ENCODE data around the gene ZBTB16.

DNA sequence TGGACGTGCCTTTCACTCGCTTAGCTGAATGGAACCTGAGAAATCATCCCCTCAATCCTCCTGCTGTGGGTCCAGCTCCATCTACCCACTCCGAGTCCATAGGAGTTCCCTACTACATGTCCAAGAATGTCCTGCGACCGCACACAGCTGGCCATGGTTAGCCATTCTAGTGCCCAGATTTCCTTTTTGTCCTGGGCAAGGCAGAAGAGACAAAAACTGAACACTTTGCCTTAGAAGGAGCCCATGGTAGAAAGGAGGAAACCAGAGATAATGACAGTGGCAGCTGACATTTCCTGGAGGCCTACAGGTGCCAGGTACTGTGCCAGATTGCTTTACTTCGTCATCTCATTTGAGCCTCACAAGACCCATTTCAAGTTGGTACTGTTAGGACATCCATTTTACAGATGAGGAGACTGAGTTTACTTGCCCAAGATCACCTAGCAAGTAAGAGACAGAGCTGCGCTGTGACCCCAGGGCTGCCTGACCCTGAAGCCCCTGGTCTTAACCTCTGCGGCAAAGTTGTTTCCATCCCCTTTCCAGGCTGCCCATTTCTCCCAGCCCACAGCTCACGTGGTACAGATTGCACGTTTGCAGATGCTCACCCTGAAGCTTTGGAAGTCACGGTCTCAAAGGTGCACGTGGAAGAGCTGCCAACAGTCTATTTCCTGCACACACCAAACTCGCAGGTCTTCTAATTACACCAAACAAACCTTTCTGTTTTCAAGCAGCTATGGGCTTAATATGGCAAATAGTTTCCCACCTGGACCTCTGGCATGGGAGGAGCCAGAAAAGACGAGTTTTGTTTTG, 112.7 kb downstream of the ZBTB16 start:
- no peak for TF ChIP-seq MXI1 (IDR thresholded peaks at IDR 0.05; ENCODE audit: borderline replicate concordance, low read depth, low read length)
- TF ChIP-seq NPAS2 (CRISPR knock-in tag; IDR thresholded peaks at IDR 0.05; ENCODE audit: borderline replicate concordance): no peak
- no peak for TF ChIP-seq ZNF766 (CRISPR knock-in tag; IDR thresholded peaks at IDR 0.05; ENCODE audit: borderline replicate concordance)
- TF ChIP-seq, protein P1, sequence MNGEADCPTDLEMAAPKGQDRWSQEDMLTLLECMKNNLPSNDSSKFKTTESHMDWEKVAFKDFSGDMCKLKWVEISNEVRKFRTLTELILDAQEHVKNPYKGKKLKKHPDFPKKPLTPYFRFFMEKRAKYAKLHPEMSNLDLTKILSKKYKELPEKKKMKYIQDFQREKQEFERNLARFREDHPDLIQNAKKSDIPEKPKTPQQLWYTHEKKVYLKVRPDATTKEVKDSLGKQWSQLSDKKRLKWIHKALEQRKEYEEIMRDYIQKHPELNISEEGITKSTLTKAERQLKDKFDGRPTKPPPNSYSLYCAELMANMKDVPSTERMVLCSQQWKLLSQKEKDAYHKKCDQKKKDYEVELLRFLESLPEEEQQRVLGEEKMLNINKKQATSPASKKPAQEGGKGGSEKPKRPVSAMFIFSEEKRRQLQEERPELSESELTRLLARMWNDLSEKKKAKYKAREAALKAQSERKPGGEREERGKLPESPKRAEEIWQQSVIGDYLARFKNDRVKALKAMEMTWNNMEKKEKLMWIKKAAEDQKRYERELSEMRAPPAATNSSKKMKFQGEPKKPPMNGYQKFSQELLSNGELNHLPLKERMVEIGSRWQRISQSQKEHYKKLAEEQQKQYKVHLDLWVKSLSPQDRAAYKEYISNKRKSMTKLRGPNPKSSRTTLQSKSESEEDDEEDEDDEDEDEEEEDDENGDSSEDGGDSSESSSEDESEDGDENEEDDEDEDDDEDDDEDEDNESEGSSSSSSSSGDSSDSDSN (CRISPR knock-in tag; IDR thresholded peaks at IDR 0.05): no peak
- TF ChIP-seq POLR2AphosphoS5 (IDR thresholded peaks at IDR 0.05; ENCODE audit: low read depth, low read length): no peak
- TF ChIP-seq TCF7L2 (IDR thresholded peaks at IDR 0.05; ENCODE audit: low read depth, low read length): no peak
- TF ChIP-seq MEF2D (CRISPR knock-in tag; IDR thresholded peaks at IDR 0.05): no peak
- no peak for TF ChIP-seq JUN (CRISPR knock-in tag; IDR thresholded peaks at IDR 0.05)
- no peak for TF ChIP-seq ELF1 (CRISPR knock-in tag; IDR thresholded peaks at IDR 0.05)
- TF ChIP-seq SP2 (CRISPR knock-in tag; IDR thresholded peaks at IDR 0.05): no peak

All from HepG2 (cell line).